T-helper 22 cell (primary cell): ENCODE data around the gene PNMA6E.
"Not testable (repeated sequence)": the region's sequence is repeated elsewhere in the genome, so short reads cannot be mapped to it uniquely, and the experiment has no call there.

ENCODE experiments used
- DNase-seq: peaks from one replicate; pipeline ENCODE4 v3.0.0-alpha.2; 2020; ENCODE audit warnings: low read depth

PNMA6E gene

GRCh38 chrX:153408221-153408721 is 7.1 kb upstream of the PNMA6E start:
- DNase-seq = no peak

DNA sequence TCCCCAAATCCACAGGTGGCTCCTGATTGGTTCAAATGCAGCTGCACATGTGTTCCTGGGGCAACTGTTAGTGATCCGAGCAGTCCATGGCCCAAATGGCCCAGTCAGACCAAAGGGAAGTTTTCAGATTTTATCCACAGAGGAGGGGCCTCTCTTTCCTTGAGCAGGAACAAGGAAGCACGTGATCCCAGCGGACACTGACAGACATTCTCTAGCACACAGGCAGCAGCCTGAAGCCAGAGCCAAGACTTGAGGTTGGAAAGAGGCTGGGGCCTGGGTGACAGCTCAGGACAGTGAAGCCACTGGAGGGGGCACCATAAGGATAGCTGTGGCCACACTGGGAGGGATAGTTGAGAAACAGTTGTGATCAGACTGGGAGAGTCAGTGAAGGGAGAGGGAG is 6.6 kb upstream of the PNMA6E start:
- DNase-seq = no peak

GRCh38 chrX:153406903-153407302 is 5.8 kb upstream of the PNMA6E start:
- DNase-seq = no peak

- DNase-seq = no peak
Observed at GRCh38 chrX:153406011-153406410, 4.9 kb upstream of the PNMA6E start.

GRCh38 chrX:153405426-153405825 is 4.3 kb upstream of the PNMA6E start:
- no peak for DNase-seq

DNA sequence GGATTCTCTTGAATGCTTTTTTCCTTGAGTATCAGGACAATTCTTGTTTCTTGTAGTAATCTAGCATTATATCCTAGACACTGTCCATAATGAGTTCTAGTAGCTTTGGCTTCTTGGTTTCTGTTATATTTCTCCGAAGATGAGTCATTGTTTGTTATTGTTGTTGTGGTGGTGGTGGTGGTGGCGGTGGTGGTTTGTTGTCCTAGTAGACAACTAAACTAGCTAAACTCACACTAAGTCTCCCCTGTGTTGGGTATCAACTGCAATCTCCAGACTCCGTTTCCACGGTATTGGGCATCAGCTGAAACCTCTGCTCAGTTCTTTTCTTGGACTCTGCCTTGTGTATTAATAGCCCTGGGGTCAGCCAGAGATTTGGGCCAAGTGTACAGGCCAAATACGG is 3.2 kb upstream of the PNMA6E start:
- not testable (repeated sequence) for DNase-seq

GRCh38 chrX:153400146-153401132 is 711 bp downstream of the PNMA6E start:
- no peak for DNase-seq

DNA sequence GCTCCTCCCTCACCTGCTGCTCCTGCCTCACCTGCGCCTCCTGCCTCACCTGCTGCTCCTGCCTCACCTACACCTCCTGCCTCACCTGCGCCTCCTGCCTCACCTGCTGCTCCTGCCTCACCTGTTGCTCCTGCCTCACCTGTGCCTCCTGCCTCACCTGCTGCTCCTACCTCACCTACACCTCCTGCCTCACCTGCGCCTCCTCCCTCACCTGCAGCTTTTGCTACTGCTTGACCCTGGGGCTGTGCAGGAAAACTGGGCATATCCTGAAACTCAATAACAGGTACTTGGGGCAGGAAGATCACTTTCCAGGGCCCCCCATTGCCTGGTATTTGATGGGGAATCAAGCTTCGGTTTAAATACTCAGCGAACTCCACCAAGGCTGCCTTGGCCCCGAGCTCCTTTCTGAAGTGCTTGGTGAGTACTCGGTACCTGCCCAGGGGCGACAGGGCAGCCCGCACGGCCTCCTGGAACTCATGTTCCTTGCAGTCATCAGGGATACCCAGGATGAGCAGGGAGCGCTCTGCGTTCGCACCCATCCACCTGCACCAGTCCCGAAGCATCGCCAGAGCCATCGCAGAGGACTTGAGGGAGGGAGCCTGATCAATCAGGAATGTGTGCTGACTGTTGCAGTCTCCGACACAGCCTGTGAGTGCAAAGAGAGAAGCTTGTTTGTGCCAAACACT is 2.7 kb downstream of the PNMA6E start:
- DNase-seq = no peak

DNA sequence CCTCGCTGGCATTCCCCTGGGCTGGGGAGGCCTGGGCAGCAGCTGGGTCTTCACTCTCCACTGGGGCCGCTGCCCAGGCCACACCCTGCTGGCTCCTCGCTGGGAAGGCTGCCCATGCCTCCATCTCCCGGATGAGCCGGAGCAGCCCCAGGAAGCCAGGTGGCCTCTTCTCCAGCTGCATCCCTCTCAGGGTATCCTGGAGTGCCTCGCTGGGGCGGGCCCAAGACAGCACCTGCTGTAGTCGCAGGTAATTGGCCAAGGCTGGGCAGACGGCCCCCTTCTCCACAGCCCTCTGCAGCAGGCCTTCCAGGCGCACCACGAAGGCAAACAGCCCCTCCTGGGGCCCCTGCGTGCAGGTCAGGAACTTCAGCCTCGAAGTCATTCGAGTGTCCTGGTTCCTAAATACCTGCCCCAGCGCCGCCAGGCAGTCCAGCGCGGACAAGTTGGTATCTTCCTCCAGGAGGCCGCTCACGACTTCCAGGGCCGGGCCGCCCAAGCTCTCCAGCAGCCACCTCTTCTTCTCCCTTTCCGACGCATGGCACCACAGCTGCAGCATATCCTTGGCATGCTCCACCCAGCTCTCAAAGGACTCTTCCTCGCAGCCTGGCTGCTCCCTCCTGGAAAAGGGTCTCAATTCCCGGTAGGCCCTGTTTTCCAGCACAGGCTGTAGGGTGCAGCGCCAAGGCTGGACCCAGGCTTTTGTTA is 3.7 kb downstream of the PNMA6E start:
- DNase-seq = no peak

DNA sequence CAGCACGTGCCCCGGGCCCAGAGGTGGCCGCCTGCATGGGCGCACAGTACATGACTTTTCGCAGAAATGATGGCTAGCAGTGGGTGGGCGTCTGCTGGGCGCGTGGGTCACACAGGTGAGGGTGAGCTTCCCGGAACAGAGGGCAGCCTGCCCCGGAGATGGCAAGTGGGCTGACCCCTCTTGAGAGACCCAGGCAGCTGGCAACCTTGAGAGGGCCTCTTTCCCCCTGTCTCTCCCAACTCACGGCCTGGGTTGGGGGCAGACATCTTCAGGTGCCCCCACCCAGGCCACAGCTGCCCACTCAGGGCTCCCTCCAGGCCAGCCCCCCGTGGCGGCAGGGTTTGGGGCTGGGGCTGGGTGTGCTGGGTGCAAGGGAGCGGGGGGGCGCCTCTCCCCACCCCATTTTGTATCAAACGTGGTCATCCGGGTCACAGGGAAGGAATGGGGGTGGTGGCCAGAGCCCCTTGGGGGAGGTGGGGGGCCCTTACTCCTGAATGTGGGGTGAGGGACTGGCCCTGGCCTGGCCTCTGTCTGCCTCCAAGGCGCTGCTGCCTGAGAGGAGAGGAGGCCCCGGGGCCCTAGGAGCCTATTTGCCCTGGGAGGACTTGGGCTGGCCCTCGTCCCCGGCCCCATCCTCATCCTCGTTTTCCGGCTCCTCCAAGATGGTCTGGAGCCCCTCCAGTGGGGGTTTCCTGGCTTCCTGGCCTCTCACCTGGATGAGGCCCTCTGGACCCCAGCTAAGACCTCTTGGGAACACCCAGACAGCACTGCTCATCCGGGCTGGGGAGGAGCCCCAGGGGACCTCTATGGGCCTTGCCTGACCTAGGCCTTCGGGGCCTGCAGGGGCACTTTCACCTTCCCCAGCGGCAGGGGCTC is 4.6 kb downstream of the PNMA6E start:
- no peak for DNase-seq

DNA sequence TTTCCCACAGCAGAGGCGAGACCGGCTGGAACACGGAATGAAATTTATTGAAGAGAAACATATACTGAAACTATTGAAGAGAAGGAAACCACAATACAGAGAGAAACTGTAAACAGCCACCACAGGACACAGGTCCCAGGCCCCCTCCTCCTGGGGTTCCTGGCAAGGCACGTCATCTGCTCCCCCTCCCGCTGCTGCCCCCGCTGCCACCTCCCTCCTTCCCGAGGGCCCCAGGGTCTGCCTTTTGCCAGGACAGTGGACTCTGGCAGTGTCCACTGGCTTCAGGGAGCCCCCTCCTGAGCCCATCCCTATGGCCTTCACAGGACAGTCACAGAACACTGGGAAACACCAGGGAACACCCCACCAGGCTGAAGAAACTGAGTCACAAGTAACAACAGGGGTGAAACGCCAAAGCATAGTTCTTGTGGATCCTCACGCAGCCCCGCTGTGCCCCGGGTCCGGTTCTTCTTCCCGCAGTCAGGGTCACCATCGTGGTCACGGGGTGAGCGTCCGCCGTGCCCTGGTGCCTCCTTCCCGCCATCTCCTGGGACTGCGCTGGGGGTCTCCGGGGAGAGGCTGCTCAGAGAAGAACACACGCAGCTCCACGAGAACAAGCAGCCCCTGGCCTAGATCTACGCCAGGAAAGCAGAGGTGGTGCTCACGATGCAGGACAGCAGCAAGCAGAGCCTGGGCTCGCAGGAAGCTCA is 5.4 kb downstream of the PNMA6E start:
- no peak for DNase-seq

DNA sequence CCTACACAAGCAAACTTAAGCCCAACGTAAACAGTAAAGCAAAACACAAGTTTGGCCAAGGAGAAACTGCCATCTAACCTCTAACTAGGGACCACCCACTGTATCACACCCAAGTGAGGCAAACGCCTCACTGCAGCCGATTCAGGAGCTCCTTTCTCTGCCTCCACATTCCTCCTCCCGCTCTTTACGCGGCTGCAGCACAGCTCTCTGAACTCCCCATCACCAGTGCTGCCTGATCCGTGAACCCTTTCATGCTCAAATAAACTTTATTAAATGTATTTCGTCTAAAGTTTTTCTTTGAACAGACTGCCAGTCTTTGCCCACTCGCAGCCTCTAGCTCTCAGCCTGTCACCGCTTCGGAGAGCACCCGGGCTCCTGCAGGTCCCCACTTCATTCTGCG is 6.5 kb downstream of the PNMA6E start:
- no peak for DNase-seq

GRCh38 chrX:153392642-153393321 is 8.4 kb downstream of the PNMA6E start:
- no peak for DNase-seq

GRCh38 chrX:153389460-153389768 is 11.7 kb downstream of the PNMA6E start:
- not testable (repeated sequence) for DNase-seq

GRCh38 chrX:153388722-153389459 is 12.3 kb downstream of the PNMA6E start:
- DNase-seq = no peak

GRCh38 chrX:153387987-153388721 is 13.0 kb downstream of the PNMA6E start:
- DNase-seq = no peak

- no peak for DNase-seq
Observed at GRCh38 chrX:153387345-153387744, 13.8 kb downstream of the PNMA6E start.

- no peak for DNase-seq
Observed at GRCh38 chrX:153386097-153386496, 15.1 kb downstream of the PNMA6E start.

DNA sequence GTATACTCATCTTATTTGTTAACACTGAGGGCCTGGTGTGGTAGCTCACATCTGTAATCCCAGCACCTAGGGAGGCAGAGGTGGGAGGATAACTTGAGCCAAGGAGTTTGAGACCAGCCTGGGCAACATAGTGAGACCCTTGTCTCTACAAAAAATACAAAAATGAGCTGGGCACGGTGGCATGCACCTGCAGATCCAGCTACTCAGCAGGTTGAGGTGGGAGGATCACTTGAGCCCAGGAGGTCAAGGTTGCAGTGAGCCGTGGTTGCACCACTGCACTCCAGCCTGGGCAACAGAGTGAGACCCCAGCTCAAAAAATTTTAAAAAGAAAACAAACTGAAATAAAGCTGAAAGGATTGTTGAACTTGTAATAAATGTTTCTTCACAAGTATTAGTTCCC is 16.2 kb downstream of the PNMA6E start:
- DNase-seq = not testable (repeated sequence)
